Spleen (tissue), 11 donors: ENCODE measurements around the gene INO80C. TPM values are rescaled to one million over a fixed set of nuclear protein-coding genes. Genes with fewer than 3 reads are reported as not detected.
A peak's percentile ranks its signal among the peaks of the same experiment; 100 is the strongest.

Experiments
- DNase-seq: peaks from one replicate; pipeline ENCODE4 v3.0.0-alpha.2; 2020
- H3K27ac ChIP-seq, 8 donors: fragments of 200-600 bp; sonication (generic) in 7 of 8; 1 replicate in 4 of 8; 2 replicates in 4 of 8; pipeline versions ENCODE4 v1.5.0 to v1.8.0; 2016 to 2021; ENCODE audit warnings: inconsistent platforms in 4 of 8, mild to moderate bottlenecking in 4 of 8, moderate library complexity in 1 of 8
- H3K27me3 ChIP-seq, 7 donors: fragments of 200-600 bp; sonication (generic) in 6 of 7; replicated peaks in 1 of 7; 1 replicate in 4 of 7; 2 replicates in 3 of 7; pipeline versions ENCODE4 v1.5.0 to v1.8.0; 2016 to 2021; ENCODE audit warnings: inconsistent platforms in 3 of 7, mild to moderate bottlenecking in 1 of 7
- H3K36me3 ChIP-seq, 6 donors: fragments of 200-600 bp; sonication (generic) in 5 of 6; 1 replicate in 4 of 6; 2 replicates in 2 of 6; pipeline versions ENCODE4 v1.5.0 to v1.8.0; 2016 to 2021; ENCODE audit warnings: inconsistent platforms in 2 of 6
- H3K4me1 ChIP-seq, 6 donors: fragments of 200-600 bp; sonication (generic) in 5 of 6; 1 replicate in 3 of 6; 2 replicates in 3 of 6; pipeline versions ENCODE4 v1.5.0 to v1.8.0; 2016 to 2021; ENCODE audit warnings: inconsistent platforms in 3 of 6
- H3K4me3 ChIP-seq, 8 donors: fragments of 200-600 bp; sonication (generic) in 7 of 8; 1 replicate in 4 of 8; 2 replicates in 4 of 8; pipeline versions ENCODE4 v1.5.0 to v1.8.0; 2016 to 2021; ENCODE audit warnings: inconsistent platforms in 4 of 8, mild to moderate bottlenecking in 4 of 8, moderate library complexity in 2 of 8
- H3K9me3 ChIP-seq, 8 donors: fragments of 200-600 bp; sonication (generic) in 7 of 8; 1 replicate in 4 of 8; 2 replicates in 4 of 8; pipeline versions ENCODE4 v1.5.0 to v1.8.0; 2016 to 2021; ENCODE audit warnings: inconsistent platforms in 4 of 8
- POLR2A ChIP-seq, 3 donors: fragments of 450-650 bp; IDR thresholded peaks; one replicate each; pipeline ENCODE4 v1.5.1; 2017; ENCODE audit warnings: antibody characterized with exemption in 3 of 3, mild to moderate bottlenecking in 1 of 3
- POLR2AphosphoS5 ChIP-seq, 3 donors: sonication (generic); formaldehyde crosslinking; IDR thresholded peaks; one replicate each; pipeline ENCODE4 v1.5.1; 2017; ENCODE audit warnings: antibody characterized with exemption in 3 of 3
- WGBS, 5 donors: extraction: QIAGEN DNeasy Blood & Tissue Kit in 3 of 5; methylation state at CpG; one replicate each; pipeline versions ENCODE4 v1.1.5 to v1.1.7; 2013 to 2018; 5-methylcytosine and 5-hydroxymethylcytosine counted together
- intact Hi-C: fragments of 100-400 bp; cut with DNase I; formaldehyde crosslinking; loops from one replicate; pipeline ENCODE4 v1.15.0; 2023; ENCODE audit warnings: low total_unique reads
- polyA plus RNA-seq, 3 donors: library from polyadenylated mRNA; stranded (reverse); fragments of 200-250 nt; gene quantifications; one replicate each; pipeline ENCODE4 v1.2.1, GENCODE V29; 2013
- total RNA-seq, 7 donors: library from RNA; depleted of rRNA in 3 of 7; stranded (reverse); fragments of >200 nt in 3 of 7; fragmentation: NEBNext Ultra II Directional in 4 of 7; extraction: Animal tissue kit (Norgen Biotek cat#: 25700) in 4 of 7; gene quantifications; one replicate each; pipeline versions ENCODE4 v1.1.0 to v1.2.1, GENCODE V29; 2016 to 2021
- TF ChIP-seq, protein P1 (sequence below), 11 experiments: fragments of 200-600 bp in 7 of 11; fragments of 450-650 bp in 4 of 11; sonication (generic) in 4 of 11; IDR thresholded peaks in 8 of 11; conservative IDR thresholded peaks in 3 of 11; 1 replicate in 7 of 11; 2 replicates in 4 of 11; pipeline versions ENCODE4 v1.4.0 to v1.8.0; 2016 to 2021; ENCODE audit warnings: antibody characterized with exemption in 11 of 11, inconsistent platforms in 4 of 11, mild to moderate bottlenecking in 1 of 11
- donor health status: healthy with polysubstance abuse.
- donor health status: DM: no; HTN: no; CAD: no; lungs with moderate emphysema.
- donor health status: DM: no; HTN: no; CAD: no.
- donor health status: Bipolar disorder and iron deficiency.
- donor health status: healthy.
- donor health status: DM: no; HTN: no; CAD: no.
- donor health status: DM: yes; HTN: yes; CAD: no.

Gene INO80C
- total and polyA plus RNA-seq, 10 donors: 18.9 to 57.5 (median 34.5) TPM

DNA sequence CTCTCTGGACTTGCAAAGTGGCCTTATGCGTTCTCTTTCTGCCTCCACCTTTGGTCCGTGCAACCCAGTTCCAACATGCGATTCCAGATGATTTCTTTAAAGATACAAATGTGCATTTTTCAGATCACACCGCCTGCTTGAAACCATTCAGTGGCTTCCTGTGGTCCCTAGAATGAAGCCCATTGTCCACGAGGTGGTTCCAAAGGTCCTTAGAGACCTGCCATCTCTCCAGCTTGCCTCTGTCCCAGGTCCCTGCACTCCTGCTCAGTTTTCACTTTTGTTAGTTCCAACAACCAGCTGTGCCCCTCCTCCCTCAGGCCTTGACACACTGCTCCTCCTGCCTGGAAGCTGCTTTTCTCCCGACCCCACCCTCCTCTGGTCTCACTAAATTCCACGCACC is 3.6 kb upstream of the INO80C start:
- Histone ChIP-seq H3K9me3 (no peaks in the 10 kb centered on the region), H3K27me3 (no peaks in the 10 kb centered on the region), H3K4me3 (no peak overlapping the region), H3K36me3 (no peaks in the 10 kb centered on the region), H3K27ac (no peak overlapping the region), H3K4me1 (peaks cover 6 to 35% (median 20%) of the 10 kb centered on the region in 6 donors)
- 78 to 89% (median 86%) methylated on average over 7 of the region's 7 CpGs for WGBS, 5 donors
- intact Hi-C loops: no loop called here
- no peak for DNase-seq
- no peak for TF ChIP-seq POLR2AphosphoS5 (IDR thresholded peaks at IDR 0.05)
- TF ChIP-seq, protein P1, sequence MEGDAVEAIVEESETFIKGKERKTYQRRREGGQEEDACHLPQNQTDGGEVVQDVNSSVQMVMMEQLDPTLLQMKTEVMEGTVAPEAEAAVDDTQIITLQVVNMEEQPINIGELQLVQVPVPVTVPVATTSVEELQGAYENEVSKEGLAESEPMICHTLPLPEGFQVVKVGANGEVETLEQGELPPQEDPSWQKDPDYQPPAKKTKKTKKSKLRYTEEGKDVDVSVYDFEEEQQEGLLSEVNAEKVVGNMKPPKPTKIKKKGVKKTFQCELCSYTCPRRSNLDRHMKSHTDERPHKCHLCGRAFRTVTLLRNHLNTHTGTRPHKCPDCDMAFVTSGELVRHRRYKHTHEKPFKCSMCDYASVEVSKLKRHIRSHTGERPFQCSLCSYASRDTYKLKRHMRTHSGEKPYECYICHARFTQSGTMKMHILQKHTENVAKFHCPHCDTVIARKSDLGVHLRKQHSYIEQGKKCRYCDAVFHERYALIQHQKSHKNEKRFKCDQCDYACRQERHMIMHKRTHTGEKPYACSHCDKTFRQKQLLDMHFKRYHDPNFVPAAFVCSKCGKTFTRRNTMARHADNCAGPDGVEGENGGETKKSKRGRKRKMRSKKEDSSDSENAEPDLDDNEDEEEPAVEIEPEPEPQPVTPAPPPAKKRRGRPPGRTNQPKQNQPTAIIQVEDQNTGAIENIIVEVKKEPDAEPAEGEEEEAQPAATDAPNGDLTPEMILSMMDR (IDR thresholded peaks at IDR 0.05 in 8 of 11, conservative IDR thresholded peaks at IDR 0.05 in 3 of 11): no peak
- no peak for TF ChIP-seq POLR2A (IDR thresholded peaks at IDR 0.05)

DNA sequence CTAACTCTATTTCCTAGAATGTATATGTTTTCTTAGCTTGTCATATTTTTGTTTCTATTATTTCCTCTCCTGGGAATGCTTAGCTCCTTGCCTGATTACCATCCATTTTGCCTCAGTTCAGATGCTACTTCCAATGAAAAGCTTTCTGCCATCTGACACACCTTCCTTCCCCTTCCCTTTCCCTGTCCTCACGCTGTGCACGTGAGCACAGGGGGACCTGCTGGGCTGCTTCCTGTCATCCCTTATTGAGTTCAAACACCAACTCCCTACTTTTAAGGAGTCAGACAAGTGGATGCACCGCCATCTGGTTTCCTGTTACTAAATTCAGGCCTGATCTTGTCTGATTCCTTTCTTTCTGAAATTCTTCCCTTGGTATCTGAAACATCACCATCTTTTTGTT is 2.4 kb upstream of the INO80C start:
- no peak for DNase-seq
- peaks cover 10 to 47% (median 30%) of the 10 kb centered on the region in 6 donors for H3K4me1 ChIP-seq
- no peak overlapping the region for H3K4me3 ChIP-seq
- WGBS, 5 donors: 19 to 32% (median 22%) methylated on average over 3 of the region's 3 CpGs
- TF ChIP-seq POLR2A (IDR thresholded peaks at IDR 0.05) (no peak), POLR2AphosphoS5 (IDR thresholded peaks at IDR 0.05) (no peak)
- no peaks in the 10 kb centered on the region for H3K27me3 ChIP-seq
- H3K27ac ChIP-seq: no peak overlapping the region
- no peaks in the 10 kb centered on the region for H3K9me3 ChIP-seq
- no peaks in the 10 kb centered on the region for H3K36me3 ChIP-seq
- intact Hi-C loops: no loop called here

DNA sequence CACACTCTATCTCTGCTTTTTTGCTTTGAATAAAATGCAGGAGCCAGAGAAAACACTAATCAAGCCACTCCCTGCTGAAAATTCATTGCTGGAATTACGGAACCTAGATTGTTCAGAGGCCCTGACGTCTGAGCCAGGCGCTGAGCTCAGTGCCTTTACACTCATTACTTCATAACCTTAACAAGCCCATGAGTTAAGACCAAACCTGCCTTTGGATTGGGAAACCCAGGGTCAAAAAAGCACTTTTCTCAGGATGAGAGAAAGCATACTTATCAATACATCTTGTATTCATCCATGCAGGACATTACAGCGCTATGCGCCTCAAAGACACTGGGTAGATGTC is 762 bp downstream of the INO80C start:
- intact Hi-C loops: loop anchor here (5.0 kb wide), 1 partner anchor 85 kb away; the partner anchor contains the start of gene GALNT1
- 4 to 8% (median 5%) methylated on average over 5 of the region's 5 CpGs for WGBS, 5 donors

DNA sequence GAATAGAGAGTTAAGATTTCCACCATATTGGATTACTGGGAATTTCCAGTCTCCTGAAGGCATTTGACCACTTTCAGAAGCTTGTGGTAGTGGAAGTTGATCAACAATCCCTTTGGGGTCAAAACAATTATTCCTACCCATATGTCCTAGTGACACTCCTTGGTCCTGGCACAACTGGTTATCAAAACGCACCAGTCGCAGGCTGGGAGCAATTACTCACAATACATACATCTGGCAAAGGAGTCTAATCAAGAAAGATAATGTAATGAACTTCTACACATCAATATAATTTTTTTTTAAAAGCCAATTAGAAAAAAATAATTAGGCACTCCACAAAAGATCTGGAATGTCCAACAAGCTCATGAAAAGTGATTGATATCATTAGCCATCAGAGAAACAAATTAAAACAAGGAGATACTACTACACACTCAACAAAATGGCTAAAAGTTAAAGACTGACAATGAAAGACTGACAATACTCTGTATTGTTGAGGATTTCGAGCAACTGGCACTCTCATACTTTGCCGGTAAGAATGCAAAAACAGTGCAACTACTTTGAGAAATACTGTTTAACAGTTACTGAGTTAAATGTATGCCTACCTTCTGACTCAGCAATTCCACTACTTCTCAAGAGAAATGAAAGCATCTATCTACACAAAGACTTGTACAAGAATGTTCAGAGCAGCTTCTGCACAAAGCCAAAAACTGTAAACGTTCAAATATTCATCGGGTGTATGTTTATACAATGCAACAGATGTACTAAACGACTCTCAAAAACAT is 2.0 kb downstream of the INO80C start:
- Histone ChIP-seq H3K4me3 (peak overlapping the region in 2 of 8 donors; percentile 65 to 81), H3K9me3 (no peaks in the 10 kb centered on the region), H3K27ac (peak overlapping the region in 4 of 8 donors; percentile 95 to 97 (median 96)), H3K4me1 (peaks cover 10 to 68% (median 45%) of the 10 kb centered on the region in 6 donors), H3K27me3 (no peaks in the 10 kb centered on the region), H3K36me3 (no peaks in the 10 kb centered on the region)
- no peak for TF ChIP-seq POLR2AphosphoS5 (IDR thresholded peaks at IDR 0.05)
- TF ChIP-seq POLR2A (IDR thresholded peaks at IDR 0.05): no peak
- TF ChIP-seq, protein P1 (IDR thresholded peaks at IDR 0.05 in 8 of 11, conservative IDR thresholded peaks at IDR 0.05 in 3 of 11): no peak
- WGBS, 5 donors: 70 to 84% (median 76%) methylated on average over 7 of the region's 7 CpGs
- intact Hi-C loops: loop anchor here (5.0 kb wide), 1 partner anchor 87 kb away; the partner anchor contains the start of gene GALNT1
- no peak for DNase-seq

More for the DNA sequence above, 762 bp downstream of the INO80C start:
- Histone ChIP-seq H3K27ac (peak overlapping the region; percentile 95 to 98 (median 97)), H3K4me1 (peaks cover 10 to 64% (median 40%) of the 10 kb centered on the region in 6 donors), H3K4me3 (peak overlapping the region; percentile 52 to 81 (median 64)), H3K27me3 (no peaks in the 10 kb centered on the region), H3K36me3 (no peaks in the 10 kb centered on the region), H3K9me3 (no peaks in the 10 kb centered on the region)
- no peak for TF ChIP-seq POLR2A (IDR thresholded peaks at IDR 0.05)
- no peak for TF ChIP-seq POLR2AphosphoS5 (IDR thresholded peaks at IDR 0.05)
- TF ChIP-seq, protein P1 (IDR thresholded peaks at IDR 0.05 in 8 of 11, conservative IDR thresholded peaks at IDR 0.05 in 3 of 11): no peak
- no peak for DNase-seq
